GM12865 (cell line): ENCODE data around the gene CCDC59.
"Not testable (repeated sequence)": the region's sequence is repeated elsewhere in the genome, so short reads cannot be mapped to it uniquely, and the experiment has no call there.

Experiments used
- DNase-seq: peaks from one replicate; pipeline ENCODE4 v3.0.0; 2010; ENCODE audit warnings: low read depth
- H3K4me3 ChIP-seq: 2 replicates; pipeline ENCODE4 v1.5.1; 2011; ENCODE audit warnings: mild to moderate bottlenecking, low read depth, low read length, control low read depth
- TF ChIP-seq, protein P1 (sequence below): IDR thresholded peaks from 2 replicates; pipeline ENCODE4 v1.5.1; 2011; ENCODE audit warnings: low read length, control low read depth, low read depth, inconsistent platforms; ENCODE audit not compliant: insufficient read depth; ENCODE audit errors: missing control alignments

The CCDC59 gene

GRCh38 chr12:82378997-82379396 is 20.8 kb upstream of the CCDC59 start:
- TF ChIP-seq, protein P1, sequence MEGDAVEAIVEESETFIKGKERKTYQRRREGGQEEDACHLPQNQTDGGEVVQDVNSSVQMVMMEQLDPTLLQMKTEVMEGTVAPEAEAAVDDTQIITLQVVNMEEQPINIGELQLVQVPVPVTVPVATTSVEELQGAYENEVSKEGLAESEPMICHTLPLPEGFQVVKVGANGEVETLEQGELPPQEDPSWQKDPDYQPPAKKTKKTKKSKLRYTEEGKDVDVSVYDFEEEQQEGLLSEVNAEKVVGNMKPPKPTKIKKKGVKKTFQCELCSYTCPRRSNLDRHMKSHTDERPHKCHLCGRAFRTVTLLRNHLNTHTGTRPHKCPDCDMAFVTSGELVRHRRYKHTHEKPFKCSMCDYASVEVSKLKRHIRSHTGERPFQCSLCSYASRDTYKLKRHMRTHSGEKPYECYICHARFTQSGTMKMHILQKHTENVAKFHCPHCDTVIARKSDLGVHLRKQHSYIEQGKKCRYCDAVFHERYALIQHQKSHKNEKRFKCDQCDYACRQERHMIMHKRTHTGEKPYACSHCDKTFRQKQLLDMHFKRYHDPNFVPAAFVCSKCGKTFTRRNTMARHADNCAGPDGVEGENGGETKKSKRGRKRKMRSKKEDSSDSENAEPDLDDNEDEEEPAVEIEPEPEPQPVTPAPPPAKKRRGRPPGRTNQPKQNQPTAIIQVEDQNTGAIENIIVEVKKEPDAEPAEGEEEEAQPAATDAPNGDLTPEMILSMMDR, result no peak
- H3K4me3 ChIP-seq, result no peak overlapping the region

GRCh38 chr12:82375201-82375600 is 17.0 kb upstream of the CCDC59 start:
- TF ChIP-seq, protein P1, result no peak
- no peak overlapping the region for H3K4me3 ChIP-seq
- DNase-seq, result no peak

More at GRCh38 chr12:82378997-82379396, 20.8 kb upstream of the CCDC59 start:
- DNase-seq, result no peak

DNA sequence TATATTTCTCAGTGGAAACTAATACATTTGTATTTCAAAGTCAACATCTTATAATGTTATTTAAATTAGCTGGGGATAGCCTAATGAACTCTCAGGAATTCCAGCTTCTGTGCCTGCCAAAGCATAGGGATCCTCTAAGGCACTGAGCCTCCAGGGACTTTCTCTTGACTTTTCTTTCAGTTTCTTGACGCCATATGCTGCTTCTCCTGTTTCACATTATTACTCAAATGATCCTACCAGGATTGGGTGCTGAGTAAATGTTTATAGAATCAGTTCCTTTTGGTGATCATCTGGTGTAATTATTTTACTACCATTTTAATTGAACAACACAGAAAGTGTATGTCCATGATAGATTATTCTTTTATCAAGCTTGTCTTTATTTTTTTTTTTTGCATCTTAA is 8.0 kb upstream of the CCDC59 start:
- H3K4me3 ChIP-seq, result no peak overlapping the region
- TF ChIP-seq, protein P1, result no peak
- DNase-seq, result no peak

GRCh38 chr12:82363990-82364389 is 5.8 kb upstream of the CCDC59 start:
- no peak for DNase-seq
- H3K4me3 ChIP-seq, result no peak overlapping the region
- TF ChIP-seq, protein P1, result no peak

GRCh38 chr12:82361461-82361915 is 3.3 kb upstream of the CCDC59 start:
- DNase-seq, result peak; percentile 9
- TF ChIP-seq, protein P1, result no peak
- no peak overlapping the region for H3K4me3 ChIP-seq

GRCh38 chr12:82360834-82361233 is 2.6 kb upstream of the CCDC59 start:
- DNase-seq, H3K4me3 ChIP-seq: not testable (repeated sequence)

DNA sequence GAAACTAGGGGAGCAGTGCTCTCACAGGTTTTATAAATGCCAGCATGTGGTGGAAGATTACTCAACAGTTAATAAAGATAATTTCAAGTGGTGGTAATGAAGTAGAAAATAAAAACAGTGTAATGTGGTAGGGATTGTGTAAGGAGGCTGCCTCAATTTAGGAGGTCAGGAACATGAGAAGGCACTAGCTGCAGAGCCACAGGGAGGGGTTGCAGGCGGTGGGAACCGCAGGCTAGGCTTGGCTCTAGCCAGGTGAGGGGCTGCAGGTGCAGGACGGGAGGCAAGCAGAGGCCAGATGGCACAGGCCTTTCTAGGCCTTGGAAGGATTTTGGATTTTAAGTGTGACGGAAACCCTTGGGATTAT is 910 bp upstream of the CCDC59 start:
- peak overlapping the region; percentile 68 for H3K4me3 ChIP-seq
- DNase-seq, result peak; percentile 21
- TF ChIP-seq, protein P1, result no peak
